Amygdala (tissue), 56 donors: Measurements from ENCODE around the gene ADGRE1.

ENCODE experiments used
- DNase-seq, 56 donors: peaks; one replicate each; lab custom pipeline; 2025; lab: John Stamatoyannopoulos, UW

Gene ADGRE1

GRCh38 chr19:6952956-6953355 lies 65.6 kb downstream of the ADGRE1 start:
- no peak for DNase-seq

- DNase-seq, result no peak
These were observed 67.7 kb downstream of the ADGRE1 start for GRCh38 chr19:6955082-6955481.

- DNase-seq, result no peak
These were observed 69.2 kb downstream of the ADGRE1 start for GRCh38 chr19:6956573-6956972.

- DNase-seq, result no peak
These were observed 71.4 kb downstream of the ADGRE1 start for GRCh38 chr19:6958791-6959190.

GRCh38 chr19:6963244-6963852 lies 76.0 kb downstream of the ADGRE1 start:
- no peak for DNase-seq

GRCh38 chr19:6963937-6964336 lies 76.6 kb downstream of the ADGRE1 start:
- no peak for DNase-seq

- no peak for DNase-seq
These were observed 80.6 kb downstream of the ADGRE1 start for GRCh38 chr19:6967967-6968366.

GRCh38 chr19:6969490-6969889 lies 82.1 kb downstream of the ADGRE1 start:
- DNase-seq, result no peak

- DNase-seq, result no peak
These were observed 82.6 kb downstream of the ADGRE1 start for GRCh38 chr19:6970021-6970420.

GRCh38 chr19:6970443-6970842 lies 83.1 kb downstream of the ADGRE1 start:
- no peak for DNase-seq

- no peak for DNase-seq
These were observed 84.0 kb downstream of the ADGRE1 start for GRCh38 chr19:6971366-6971765.

GRCh38 chr19:6976197-6976596 lies 88.8 kb downstream of the ADGRE1 start:
- no peak for DNase-seq

- no peak for DNase-seq
These were observed 92.0 kb downstream of the ADGRE1 start for GRCh38 chr19:6979399-6979798.

- DNase-seq, result no peak
These were observed 96.1 kb downstream of the ADGRE1 start for GRCh38 chr19:6983448-6983847.

- no peak for DNase-seq
These were observed 100.5 kb downstream of the ADGRE1 start for GRCh38 chr19:6987850-6988249.

GRCh38 chr19:6988257-6988656 lies 100.9 kb downstream of the ADGRE1 start:
- DNase-seq, result no peak
